ENCODE results near the gene NCL.
"Not testable (repeated sequence)": the region's sequence is repeated elsewhere in the genome, so short reads cannot be mapped to it uniquely, and the experiment has no call there.

The NCL gene

GRCh38 chr2:231467613-231468530, 3.6 kb upstream of the NCL start:
- no peak for DNase-seq

- no peak for DNase-seq
These were observed 2.8 kb upstream of the NCL start for GRCh38 chr2:231467016-231467545.

GRCh38 chr2:231464576-231465540, 574 bp upstream of the NCL start:
- DNase-seq = peak; percentile 97

GRCh38 chr2:231462729-231463465, 1.4 kb downstream of the NCL start:
- DNase-seq = no peak

GRCh38 chr2:231461516-231461971, 2.7 kb downstream of the NCL start:
- no peak for DNase-seq

GRCh38 chr2:231460841-231461240, 3.4 kb downstream of the NCL start:
- not testable (repeated sequence) for DNase-seq

GRCh38 chr2:231460073-231460835, 4.0 kb downstream of the NCL start:
- DNase-seq = no peak

GRCh38 chr2:231458368-231458767, 5.9 kb downstream of the NCL start:
- no peak for DNase-seq

- no peak for DNase-seq
These were observed 7.2 kb downstream of the NCL start for GRCh38 chr2:231457101-231457500.

- no peak for DNase-seq
These were observed 7.8 kb downstream of the NCL start for GRCh38 chr2:231456295-231457004.

- DNase-seq = no peak
These were observed 8.4 kb downstream of the NCL start for GRCh38 chr2:231455890-231456289.

GRCh38 chr2:231455222-231455621, 9.1 kb downstream of the NCL start:
- DNase-seq = no peak

GRCh38 chr2:231454361-231454791, 9.9 kb downstream of the NCL start:
- no peak for DNase-seq

- no peak for DNase-seq
These were observed 11.3 kb downstream of the NCL start for GRCh38 chr2:231452799-231453508.

- no peak for DNase-seq
These were observed 13.7 kb downstream of the NCL start for GRCh38 chr2:231450548-231450989.

GRCh38 chr2:231449503-231450054, 14.7 kb downstream of the NCL start:
- DNase-seq = no peak

- no peak for DNase-seq
These were observed 27.3 kb downstream of the NCL start for GRCh38 chr2:231436957-231437356.

GRCh38 chr2:231433990-231434389, 30.3 kb downstream of the NCL start:
- DNase-seq = no peak

GRCh38 chr2:231431606-231432005, 32.7 kb downstream of the NCL start:
- DNase-seq = no peak

- not testable (repeated sequence) for DNase-seq
These were observed 33.8 kb downstream of the NCL start for GRCh38 chr2:231430437-231430836.

Data from NCI-H774 (cell line).